Kidney (tissue), 14 donors: ENCODE results near the gene GMDS. TPM values are rescaled to one million over a fixed set of nuclear protein-coding genes. Genes with fewer than 3 reads are reported as not detected.

ENCODE experiments used
- DNase-seq, 5 donors: peaks; one replicate each; pipeline ENCODE4 v3.0.0-alpha.2; 2013 to 2020
- FAIRE-seq: peaks from 2 replicates; lab custom pipeline; 2012; peaks lifted over from hg19 to GRCh38; lab: Jason Lieb, UNC
- H3K27ac ChIP-seq, 2 donors: one replicate each; pipeline ENCODE4 v1.7.0; 2013; ENCODE audit warnings: low read depth in 2 of 2, low read length in 2 of 2, inconsistent platforms in 1 of 2
- H3K27me3 ChIP-seq: one replicate; pipeline ENCODE4 v1.7.1; 2013; ENCODE audit warnings: low read length, inconsistent platforms; ENCODE audit not compliant: control insufficient read depth, insufficient read depth
- H3K36me3 ChIP-seq, 3 donors: one replicate each; pipeline versions ENCODE4 v1.7.0 to v1.7.1; 2013; ENCODE audit warnings: low read length in 3 of 3, control low read depth in 1 of 3, inconsistent platforms in 1 of 3; ENCODE audit not compliant: insufficient read depth in 3 of 3, control insufficient read depth in 2 of 3
- H3K4me1 ChIP-seq, 3 donors: one replicate each; pipeline versions ENCODE4 v1.7.0 to v1.7.1; 2013; ENCODE audit warnings: low read length in 3 of 3, inconsistent platforms in 1 of 3, low read depth in 1 of 3; ENCODE audit not compliant: control insufficient read depth in 2 of 3, insufficient read depth in 2 of 3
- H3K4me3 ChIP-seq, 3 donors: one replicate each; pipeline versions ENCODE4 v1.7.0 to v1.8.1; 2013; ENCODE audit warnings: low read length in 3 of 3, control low read depth in 1 of 3, inconsistent platforms in 1 of 3
- H3K9ac ChIP-seq, 3 donors: one replicate each; pipeline versions ENCODE4 v1.7.0 to v1.7.1; 2013; ENCODE audit warnings: low read length in 3 of 3, control low read depth in 1 of 3, inconsistent platforms in 1 of 3
- H3K9me3 ChIP-seq, 3 donors: one replicate each; pipeline versions ENCODE4 v1.7.0 to v1.7.1; 2013; ENCODE audit warnings: low read length in 3 of 3, control low read depth in 1 of 3, inconsistent platforms in 1 of 3; ENCODE audit not compliant: control insufficient read depth in 2 of 3, insufficient read depth in 1 of 3
- intact Hi-C: fragments of 100-400 bp; cut with DNase I; formaldehyde crosslinking; loops from one replicate; pipeline ENCODE4 v1.11.1; 2022
- polyA plus RNA-seq: library from polyadenylated mRNA; stranded (reverse); fragments of 350-450 nt; fragmentation: Illumina TruSeq; extraction: RNeasy Lipid Tissue Mini Kit (QIAGEN cat#74804); gene quantifications from one replicate; pipeline ENCODE4 v1.2.3, GENCODE V29; 2014; ENCODE audit warnings: low read depth, low replicate concordance; ENCODE audit not compliant: insufficient read depth
- total RNA-seq: library from RNA; stranded (reverse); fragmentation: NEBNext Ultra II Directional; extraction: Animal tissue kit (Norgen Biotek cat#: 25700); gene quantifications from one replicate; pipeline ENCODE4 v1.2.1, GENCODE V29; 2021
- TF ChIP-seq, protein P1 (sequence below): IDR thresholded peaks from 3 replicates; pipeline ENCODE4 v1.5.1; 2012; ENCODE audit warnings: mild to moderate bottlenecking, moderate library complexity, borderline replicate concordance; ENCODE audit not compliant: insufficient read depth; ENCODE audit errors: extremely low read depth
- donor health status: control.
- donor health status: control.
- donor health status: control.
- donor health status: control.
- donor health status: control.
- donor health status: DM: yes; HTN: yes; CAD: no.
- donor health status: Normal renal cell carcinoma (clear cell type).

GMDS gene
- total and polyA plus RNA-seq, 2 donors from 2014 or later: 49.6 to 63.7 TPM

DNA sequence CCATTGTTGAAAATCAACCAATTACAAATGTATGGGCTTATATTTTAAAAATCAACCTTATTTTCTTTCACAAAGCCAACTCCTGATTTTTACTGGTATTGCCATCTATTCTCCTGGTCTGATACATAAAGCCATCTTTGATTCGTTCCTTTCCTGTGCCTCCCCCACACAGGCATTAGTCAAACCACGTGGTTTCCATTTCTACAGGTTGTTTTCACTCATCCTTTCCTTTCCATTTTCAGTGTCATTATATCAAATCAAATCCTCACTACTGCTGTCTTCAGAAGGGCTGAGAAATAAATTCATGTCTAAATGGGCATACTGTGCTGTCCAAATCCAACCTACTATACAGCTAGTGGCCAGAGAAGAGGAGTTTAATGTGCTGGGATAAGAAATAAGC lies 354.4 kb downstream of the GMDS start:
- Histone ChIP-seq H3K27ac (no peak overlapping the region), H3K4me1 (no peaks in the 10 kb centered on the region), H3K9me3 (no peaks in the 10 kb centered on the region), H3K27me3 (no peaks in the 10 kb centered on the region), H3K36me3 (no peaks in the 10 kb centered on the region), H3K9ac (no peak overlapping the region), H3K4me3 (no peak overlapping the region)
- DNase-seq: no peak
- intact Hi-C loops: no loop called here
- TF ChIP-seq, protein P1, sequence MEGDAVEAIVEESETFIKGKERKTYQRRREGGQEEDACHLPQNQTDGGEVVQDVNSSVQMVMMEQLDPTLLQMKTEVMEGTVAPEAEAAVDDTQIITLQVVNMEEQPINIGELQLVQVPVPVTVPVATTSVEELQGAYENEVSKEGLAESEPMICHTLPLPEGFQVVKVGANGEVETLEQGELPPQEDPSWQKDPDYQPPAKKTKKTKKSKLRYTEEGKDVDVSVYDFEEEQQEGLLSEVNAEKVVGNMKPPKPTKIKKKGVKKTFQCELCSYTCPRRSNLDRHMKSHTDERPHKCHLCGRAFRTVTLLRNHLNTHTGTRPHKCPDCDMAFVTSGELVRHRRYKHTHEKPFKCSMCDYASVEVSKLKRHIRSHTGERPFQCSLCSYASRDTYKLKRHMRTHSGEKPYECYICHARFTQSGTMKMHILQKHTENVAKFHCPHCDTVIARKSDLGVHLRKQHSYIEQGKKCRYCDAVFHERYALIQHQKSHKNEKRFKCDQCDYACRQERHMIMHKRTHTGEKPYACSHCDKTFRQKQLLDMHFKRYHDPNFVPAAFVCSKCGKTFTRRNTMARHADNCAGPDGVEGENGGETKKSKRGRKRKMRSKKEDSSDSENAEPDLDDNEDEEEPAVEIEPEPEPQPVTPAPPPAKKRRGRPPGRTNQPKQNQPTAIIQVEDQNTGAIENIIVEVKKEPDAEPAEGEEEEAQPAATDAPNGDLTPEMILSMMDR: no peak
- no peak for FAIRE-seq

DNA sequence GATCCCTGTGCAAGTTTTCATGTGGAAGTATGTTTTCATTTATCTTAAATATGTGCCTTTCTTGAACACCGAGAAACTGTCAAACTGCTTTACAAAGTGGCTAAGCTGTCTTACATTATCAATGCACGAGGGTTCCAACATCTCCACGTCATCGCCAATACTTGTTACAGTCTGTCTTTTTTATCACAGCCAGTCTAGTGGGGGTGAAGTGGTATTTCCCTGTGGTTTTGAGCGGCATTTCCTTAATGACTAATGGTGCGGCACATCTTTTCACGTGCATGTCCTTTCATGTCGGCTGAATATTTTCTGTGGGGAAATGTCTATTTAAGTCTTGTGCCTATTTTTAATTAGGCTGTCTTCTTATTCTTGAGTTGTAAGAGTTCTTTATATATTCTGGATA lies 355.3 kb downstream of the GMDS start:
- intact Hi-C loops: no loop called here
- FAIRE-seq: no peak

GRCh38 chr6:1885576-1886011 lies 359.8 kb downstream of the GMDS start:
- H3K9ac ChIP-seq: no peak overlapping the region

More for the DNA sequence above, 355.3 kb downstream of the GMDS start:
- Histone ChIP-seq H3K9me3 (no peaks in the 10 kb centered on the region), H3K4me1 (peaks cover 0 to 2% (median 2%) of the 10 kb centered on the region in 3 donors), H3K36me3 (no peaks in the 10 kb centered on the region), H3K27me3 (no peaks in the 10 kb centered on the region), H3K9ac (no peak overlapping the region), H3K27ac (no peak overlapping the region), H3K4me3 (no peak overlapping the region)
- DNase-seq: no peak
- TF ChIP-seq, protein P1: no peak

More at GRCh38 chr6:1885576-1886011, 359.8 kb downstream of the GMDS start:
- TF ChIP-seq, protein P1: no peak
- Histone ChIP-seq H3K4me3 (no peak overlapping the region), H3K36me3 (no peaks in the 10 kb centered on the region), H3K27ac (no peak overlapping the region), H3K9me3 (no peaks in the 10 kb centered on the region), H3K4me1 (peaks cover 0 to 2% (median 2%) of the 10 kb centered on the region in 3 donors), H3K27me3 (no peaks in the 10 kb centered on the region)
- intact Hi-C loops: no loop called here
- peak in 3 of 5 donors; percentile 23 to 43 (median 36) for DNase-seq
- no peak for FAIRE-seq
